Measurements from ENCODE around the gene COL4A2.

- TF ChIP-seq FOXM1 (IDR thresholded peaks at IDR 0.05; ENCODE audit: borderline replicate concordance): no peak
- TF ChIP-seq ELF4 (IDR thresholded peaks at IDR 0.05): no peak
- no peak for TF ChIP-seq BHLHE40 (IDR thresholded peaks at IDR 0.05; ENCODE audit: borderline replicate concordance)
- TF ChIP-seq L3MBTL2 (conservative IDR thresholded peaks at IDR 0.05): no peak
- no peak for TF ChIP-seq NFRKB (IDR thresholded peaks at IDR 0.05)
- no peak for TF ChIP-seq SP1 (IDR thresholded peaks at IDR 0.05)
- TF ChIP-seq HDGF (IDR thresholded peaks at IDR 0.05; ENCODE audit: borderline replicate concordance): no peak
- no peak for TF ChIP-seq FOXK2 (IDR thresholded peaks at IDR 0.05)
- no peak for TF ChIP-seq FOXA1 (IDR thresholded peaks at IDR 0.05)
- no peak for TF ChIP-seq SUZ12 (IDR thresholded peaks at IDR 0.05)
- TF ChIP-seq ZNF384 (IDR thresholded peaks at IDR 0.05): no peak
- no peak for TF ChIP-seq CTBP1 (IDR thresholded peaks at IDR 0.05; ENCODE audit: borderline replicate concordance)
- TF ChIP-seq ARNT (IDR thresholded peaks at IDR 0.05): no peak
- no peak for TF ChIP-seq LEF1 (IDR thresholded peaks at IDR 0.05; ENCODE audit: borderline replicate concordance)
These were observed 95.4 kb downstream of the COL4A2 start for GRCh38 chr13:110402299-110403069.
